Fibroblast of skin of right biceps (primary cell): ENCODE results near the gene FNIP1.
"Not testable (repeated sequence)": the region's sequence is repeated elsewhere in the genome, so short reads cannot be mapped to it uniquely, and the experiment has no call there.

ENCODE experiments used
- DNase-seq: peaks from one replicate; pipeline ENCODE4 v3.0.0-alpha.2; 2013

The FNIP1 gene

GRCh38 chr5:131634996-131635683 lies 161.7 kb downstream of the FNIP1 start, which contains the start of gene RAPGEF6:
RAPGEF6 (minus strand) TSS chr5:131635229; CDS start chr5:131635030, 199 bp downstream.
- peak; percentile 100 for DNase-seq

- peak; percentile 48 for DNase-seq
These were observed 162.2 kb downstream of the FNIP1 start for GRCh38 chr5:131634666-131634995.

- DNase-seq: no peak
These were observed 162.6 kb downstream of the FNIP1 start for GRCh38 chr5:131634238-131634637.

GRCh38 chr5:131633830-131634229 lies 163.0 kb downstream of the FNIP1 start:
- DNase-seq: no peak

GRCh38 chr5:131630963-131631350 lies 165.9 kb downstream of the FNIP1 start:
- no peak for DNase-seq

- no peak for DNase-seq
These were observed 166.4 kb downstream of the FNIP1 start for GRCh38 chr5:131630208-131630962.

- DNase-seq: peak; percentile 70
These were observed 167.8 kb downstream of the FNIP1 start for GRCh38 chr5:131628990-131629389.

GRCh38 chr5:131627207-131627865 lies 169.5 kb downstream of the FNIP1 start:
- DNase-seq: no peak

GRCh38 chr5:131622633-131623032 lies 174.2 kb downstream of the FNIP1 start:
- no peak for DNase-seq

GRCh38 chr5:131621164-131621563 lies 175.7 kb downstream of the FNIP1 start:
- DNase-seq: not testable (repeated sequence)

- no peak for DNase-seq
These were observed 177.7 kb downstream of the FNIP1 start for GRCh38 chr5:131619102-131619501.

- no peak for DNase-seq
These were observed 179.5 kb downstream of the FNIP1 start for GRCh38 chr5:131617140-131617822.

GRCh38 chr5:131615957-131616356 lies 180.9 kb downstream of the FNIP1 start:
- no peak for DNase-seq

- DNase-seq: no peak
These were observed 183.4 kb downstream of the FNIP1 start for GRCh38 chr5:131613423-131613822.

- DNase-seq: no peak
These were observed 185.8 kb downstream of the FNIP1 start for GRCh38 chr5:131611064-131611381.

GRCh38 chr5:131610198-131611063 lies 186.4 kb downstream of the FNIP1 start:
- DNase-seq: peak; percentile 93

- DNase-seq: peak; percentile 67
These were observed 187.0 kb downstream of the FNIP1 start for GRCh38 chr5:131609774-131610173.

GRCh38 chr5:131608597-131608996 lies 188.2 kb downstream of the FNIP1 start:
- no peak for DNase-seq

GRCh38 chr5:131607903-131608540 lies 188.8 kb downstream of the FNIP1 start:
- peak; percentile 40 for DNase-seq

GRCh38 chr5:131607418-131607817 lies 189.4 kb downstream of the FNIP1 start:
- DNase-seq: no peak

GRCh38 chr5:131605086-131605485 lies 191.7 kb downstream of the FNIP1 start:
- no peak for DNase-seq
